Activated CD4-positive, CD25-positive, alpha-beta regulatory T cell treated with anti-CD3 and anti-CD28 coated beads, Interleukin-2, amount 50 U/mL, for 72 hours (primary cell): ENCODE measurements around the gene SNAP23.

ENCODE experiments used
- DNase-seq: peaks from one replicate; pipeline ENCODE4 v3.0.0; 2021

SNAP23 gene

GRCh38 chr15:42495361-42496212, at the start of gene SNAP23:
SNAP23 (plus strand) TSS chr15:42495634; CDS start chr15:42511847, 16,213 bp downstream.
- DNase-seq: peak; percentile 85

- no peak for DNase-seq
Measured at GRCh38 chr15:42447599-42447998, 47.8 kb upstream of the SNAP23 start.

DNA sequence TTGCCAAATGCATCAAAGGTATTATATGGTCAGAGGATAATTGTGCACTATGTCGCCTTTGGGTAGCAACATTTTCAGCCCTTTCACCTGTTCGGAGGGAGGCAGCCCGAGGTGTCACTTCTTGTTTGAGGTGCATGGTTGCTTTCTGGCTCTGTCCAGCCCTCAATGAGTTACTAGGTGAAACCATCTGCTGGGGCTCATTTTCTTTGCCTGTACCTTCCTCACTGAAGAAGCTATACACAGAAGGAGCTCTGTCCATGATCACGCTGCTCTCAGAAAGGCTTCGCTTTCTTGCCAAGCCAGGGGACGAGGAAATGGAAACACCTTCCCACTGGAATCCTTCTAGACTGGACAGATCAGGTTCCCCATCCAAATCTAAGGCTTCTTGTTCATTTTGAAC, 47.2 kb upstream of the SNAP23 start:
- DNase-seq: no peak

- no peak for DNase-seq
Measured at GRCh38 chr15:42449770-42450424, 45.5 kb upstream of the SNAP23 start.

GRCh38 chr15:42450425-42450790, 45.0 kb upstream of the SNAP23 start:
- DNase-seq: no peak

DNA sequence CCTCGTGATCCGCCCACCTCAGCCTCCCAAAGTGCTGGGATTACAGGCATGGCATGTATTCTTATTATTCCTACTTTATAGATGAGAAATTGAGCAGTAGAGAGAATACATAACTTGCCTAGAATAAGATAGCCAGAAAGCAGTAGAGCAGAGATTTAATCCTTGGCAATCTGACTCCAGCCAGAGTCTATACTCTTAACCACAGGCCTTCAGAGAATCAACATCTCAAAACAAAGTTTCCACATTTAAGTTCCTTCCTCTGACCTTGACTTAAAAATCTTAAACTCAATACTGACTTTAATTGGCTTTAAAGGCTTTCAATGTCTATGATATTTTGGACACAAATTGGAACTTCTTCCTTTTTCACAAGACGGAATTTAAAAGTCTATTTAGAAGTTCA, 41.6 kb upstream of the SNAP23 start:
- no peak for DNase-seq

DNA sequence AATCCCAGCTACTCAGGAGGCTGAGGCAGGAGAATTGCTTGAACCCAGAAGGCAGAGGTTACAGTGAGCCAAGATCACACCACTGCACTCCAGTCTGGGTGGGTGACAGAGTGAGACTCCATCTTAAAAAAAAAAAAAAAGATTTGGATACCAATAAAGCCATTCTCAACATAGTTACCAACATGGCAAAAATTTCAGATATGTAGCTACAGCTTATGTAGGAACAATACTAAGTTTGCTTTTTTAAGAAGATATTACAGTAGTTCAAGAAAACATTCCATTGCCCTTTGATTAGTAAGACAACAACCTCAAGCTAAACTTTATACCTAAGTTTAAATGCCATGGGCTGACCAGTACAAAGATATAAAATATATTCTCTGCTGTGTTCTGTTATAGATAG, 38.9 kb upstream of the SNAP23 start:
- no peak for DNase-seq

DNA sequence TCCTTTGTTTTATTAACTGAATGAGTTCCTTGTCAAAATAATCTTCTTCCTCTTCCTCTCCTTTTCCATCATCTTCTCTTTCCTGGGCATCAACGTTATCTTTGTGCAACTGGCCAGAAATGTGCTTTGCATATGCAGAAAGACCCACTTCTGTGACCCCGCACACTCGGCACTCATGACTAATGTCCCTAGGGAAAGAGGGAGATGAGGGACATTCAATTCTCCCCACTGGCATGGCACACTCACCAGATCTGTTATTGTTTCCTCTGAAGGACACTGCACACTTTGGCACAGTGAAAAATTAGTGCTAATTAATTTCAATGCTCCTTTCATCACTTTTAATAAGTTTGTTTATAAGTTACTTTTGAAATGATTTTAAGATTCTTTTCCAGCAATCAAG, 38.5 kb upstream of the SNAP23 start:
- no peak for DNase-seq

DNA sequence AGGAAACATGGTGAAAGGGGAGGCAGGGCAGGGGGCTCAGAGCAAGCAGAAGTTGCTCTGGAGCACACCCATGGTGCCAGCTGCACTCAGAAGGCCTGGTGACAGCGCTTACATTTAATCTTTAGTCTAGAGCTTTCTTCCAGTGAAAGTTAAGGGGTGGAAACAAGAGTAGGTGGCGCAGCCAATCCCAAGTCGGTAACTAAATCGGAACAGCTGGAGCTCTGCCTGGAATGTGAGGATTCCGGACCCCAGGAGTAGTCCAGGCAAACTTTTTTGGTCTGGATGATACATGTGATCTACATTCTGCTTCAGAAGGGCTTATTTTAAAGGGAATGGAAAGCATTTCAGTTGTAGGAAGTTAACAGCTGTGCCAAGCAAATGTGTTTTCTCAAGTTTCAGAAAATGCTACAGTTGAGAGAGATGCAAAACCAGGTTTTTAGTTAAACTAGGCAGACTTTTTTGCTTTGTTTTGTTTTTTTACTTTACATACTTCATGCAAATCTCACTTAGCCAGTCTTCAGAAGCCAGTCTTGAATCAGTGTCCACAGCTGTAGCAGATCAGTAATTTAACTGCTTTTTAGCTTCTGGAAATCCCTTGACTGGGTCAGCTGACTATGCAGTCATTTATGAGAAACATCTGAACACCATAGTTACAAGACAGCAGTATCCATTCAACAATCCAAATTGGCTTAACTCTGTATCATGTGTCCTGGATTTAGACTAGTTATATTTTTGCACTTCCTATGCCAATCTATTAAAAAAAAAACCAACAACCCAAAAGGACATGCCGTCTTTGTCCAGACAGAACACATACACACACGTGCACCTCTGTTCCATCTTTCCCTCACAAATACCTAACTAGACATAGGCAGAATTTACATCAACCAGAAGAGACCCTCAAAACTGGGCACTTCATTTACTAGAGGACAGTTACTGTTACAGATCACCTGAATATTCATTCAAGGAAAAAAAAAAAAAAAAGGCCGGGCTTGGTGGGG, 37.7 kb upstream of the SNAP23 start:
- no peak for DNase-seq

DNA sequence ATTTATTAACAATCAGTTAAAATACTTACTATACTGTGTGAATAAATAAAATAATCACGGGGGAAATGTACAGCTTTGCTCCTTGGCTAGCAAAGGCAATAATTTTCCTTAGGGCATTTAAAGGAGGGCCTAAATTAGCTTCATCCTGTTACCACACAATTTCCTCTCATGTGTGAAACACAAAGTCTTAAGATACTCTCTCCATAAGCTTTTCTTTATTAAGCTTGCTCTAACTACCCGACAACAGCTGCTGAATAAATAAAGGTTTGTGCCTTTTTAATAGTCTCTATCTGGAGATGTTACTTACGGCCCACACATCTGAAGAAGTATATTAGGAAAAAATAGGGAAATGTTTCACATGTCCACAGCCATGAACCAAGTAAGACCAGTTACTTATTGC, 34.2 kb upstream of the SNAP23 start:
- DNase-seq: no peak

DNA sequence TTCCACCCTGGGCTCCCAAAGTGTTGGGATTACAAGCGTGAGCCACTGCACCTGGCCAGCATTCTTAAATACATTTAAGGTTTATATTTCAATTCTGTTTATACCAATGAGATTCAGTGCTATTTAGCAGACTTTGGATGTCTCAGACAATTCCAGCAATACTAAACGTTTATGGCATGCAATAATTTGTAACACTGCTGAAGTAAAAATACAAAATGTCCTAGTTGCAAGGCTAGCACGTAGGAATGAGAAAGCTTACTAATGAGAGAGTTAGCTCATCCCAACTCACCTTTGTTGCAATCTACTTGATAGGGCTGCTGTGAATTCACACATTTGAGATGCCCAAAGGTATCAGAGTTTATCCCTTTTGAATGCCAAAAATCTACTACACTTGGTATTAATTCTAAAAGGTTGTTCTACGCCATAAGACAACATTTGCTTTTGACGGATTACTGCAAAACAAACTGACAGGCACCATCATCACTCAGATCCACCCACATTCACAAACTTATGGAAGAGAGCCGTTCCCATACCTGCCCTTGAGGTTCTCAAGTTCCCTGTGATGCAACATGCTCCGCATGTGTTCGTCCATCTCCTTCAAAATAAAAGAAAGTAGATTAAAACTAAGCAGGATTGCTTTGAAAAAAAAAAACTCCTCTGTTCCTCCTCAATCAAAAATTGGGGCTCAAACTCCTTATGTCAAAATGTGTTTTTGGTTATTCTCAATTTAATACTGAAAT, 29.7 kb upstream of the SNAP23 start:
- DNase-seq: no peak

DNA sequence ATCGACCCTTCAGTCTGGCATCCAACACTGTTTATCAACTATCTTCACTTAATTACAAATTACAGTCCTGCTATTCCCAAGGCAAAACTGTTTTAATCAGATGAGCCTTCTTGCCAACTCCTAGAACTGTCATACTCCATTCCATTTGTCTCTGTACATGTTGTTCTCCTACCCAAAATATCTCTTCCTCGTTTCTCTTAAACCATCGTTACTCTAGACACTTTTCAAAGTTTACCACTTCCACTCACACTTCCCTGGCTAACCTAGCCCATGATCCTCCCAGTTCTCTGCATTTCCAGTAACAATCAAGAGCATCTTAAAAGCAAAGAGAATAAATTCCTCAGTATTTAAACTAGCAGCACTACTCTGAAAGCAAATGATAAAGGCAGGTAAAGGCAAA, 24.4 kb upstream of the SNAP23 start:
- no peak for DNase-seq

GRCh38 chr15:42474827-42475226, 20.6 kb upstream of the SNAP23 start:
- no peak for DNase-seq

- DNase-seq: no peak
Measured at GRCh38 chr15:42482701-42483100, 12.7 kb upstream of the SNAP23 start.

GRCh38 chr15:42483677-42484076, 11.8 kb upstream of the SNAP23 start:
- no peak for DNase-seq

DNA sequence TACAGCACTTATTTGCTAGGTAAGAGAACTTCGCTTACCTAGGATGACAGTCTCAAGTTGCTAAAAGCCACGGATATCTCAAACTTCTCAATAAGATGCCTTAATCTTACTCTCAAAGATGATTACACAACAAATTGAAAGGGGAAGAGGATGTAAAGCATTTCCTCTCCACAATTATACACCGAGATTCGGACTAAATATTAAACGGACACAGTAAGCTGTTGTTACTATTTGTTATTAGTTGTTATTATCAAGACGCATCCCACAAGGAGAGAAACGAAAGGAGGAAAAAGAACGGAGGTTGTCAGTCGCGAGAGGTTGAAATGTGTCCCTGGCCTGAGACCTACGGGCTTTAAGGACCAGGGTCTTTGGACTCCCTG, 5.2 kb upstream of the SNAP23 start:
- no peak for DNase-seq

DNA sequence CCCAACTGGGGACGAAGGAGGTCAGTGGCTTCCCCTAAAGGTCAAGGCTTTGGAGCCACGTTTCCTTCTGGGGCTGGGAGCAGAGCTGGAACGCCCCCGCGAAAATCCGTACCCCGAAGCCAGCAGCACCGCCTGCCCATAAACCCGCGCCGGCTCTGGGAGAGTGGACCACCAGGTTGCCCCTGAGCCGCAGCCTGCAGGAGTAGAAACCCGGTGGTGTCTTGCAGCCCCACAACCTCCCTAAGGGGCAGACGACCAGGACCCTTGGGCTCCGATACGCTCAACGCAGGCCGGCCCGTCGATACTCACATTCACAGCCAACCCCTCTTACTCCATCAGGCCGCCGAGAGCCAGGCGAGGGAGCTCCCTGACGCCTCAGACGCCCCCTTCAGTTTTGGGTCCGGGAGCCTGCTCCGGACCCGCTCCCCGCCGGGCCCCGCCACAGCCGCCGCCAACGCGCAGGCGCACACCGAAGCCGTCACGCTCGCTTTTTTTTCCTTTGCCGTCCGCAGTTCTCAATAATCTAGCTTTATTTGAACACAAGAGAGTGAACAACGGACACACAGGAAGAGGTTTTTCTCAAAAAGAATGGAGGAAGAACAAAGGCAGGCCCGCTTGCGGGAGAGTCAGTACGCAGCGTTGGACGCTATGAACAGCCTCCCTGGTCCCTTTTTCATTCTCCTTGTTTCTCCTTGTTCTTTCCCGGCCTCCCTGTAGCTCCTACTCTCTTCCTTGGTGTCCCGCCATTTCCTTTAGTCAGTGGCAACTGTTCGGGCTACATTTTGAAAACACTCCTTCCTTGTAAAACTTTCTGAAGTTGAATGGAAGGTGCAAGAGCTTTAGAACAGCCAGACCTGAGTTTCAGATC, 4.5 kb upstream of the SNAP23 start, which contains the start of gene ZNF106:
Gene ZNF106 (minus strand): TSS at position 471 of the 868 bp plus-strand sequence. CDS start 18,852 bp downstream, outside the sequence.
- DNase-seq: peak; percentile 87

- no peak for DNase-seq
Measured at GRCh38 chr15:42491539-42492225, 3.8 kb upstream of the SNAP23 start.

DNA sequence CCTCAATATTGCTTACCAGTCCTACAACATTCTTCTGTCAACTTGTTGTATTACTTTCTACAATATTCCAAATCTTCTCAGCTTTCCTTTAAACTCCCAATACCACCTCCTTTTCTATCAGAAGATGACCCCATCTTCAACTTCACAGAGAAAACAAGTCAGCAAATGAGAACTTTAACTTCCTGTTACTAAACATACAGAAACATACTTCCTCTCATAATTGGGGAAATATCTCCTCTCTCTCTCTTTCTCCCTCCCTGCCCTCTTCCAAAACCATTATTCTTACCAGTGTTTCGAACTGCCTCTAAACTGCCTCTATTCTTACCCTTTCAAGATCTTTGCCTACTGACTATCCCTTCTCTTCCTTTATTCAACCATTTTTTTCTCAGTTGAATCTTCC, 1.8 kb upstream of the SNAP23 start:
- DNase-seq: no peak

GRCh38 chr15:42494998-42495360, 455 bp upstream of the SNAP23 start:
- DNase-seq: no peak
